Measurements from ENCODE around the gene MBOAT7. TPM values are rescaled to one million over a fixed set of nuclear protein-coding genes. Genes with fewer than 3 reads are reported as not detected.
"Not testable (repeated sequence)": the region's sequence is repeated elsewhere in the genome, so short reads cannot be mapped to it uniquely, and the experiment has no call there.

Gene MBOAT7
- total and polyA plus RNA-seq, 2 donors = 8.2 to 24.6 TPM

- no peaks in the 10 kb centered on the region for H3K9me3 ChIP-seq (ENCODE audit: control insufficient read depth in 2 of 2, insufficient read depth in 1 of 2, low read length in 1 of 2)
- WGBS = 97% methylated on average over 11 of the region's 11 CpGs
- peaks cover 4 to 28% of the 10 kb centered on the region in 2 donors for H3K36me3 ChIP-seq (ENCODE audit: control insufficient read depth in 2 of 2, insufficient read depth in 2 of 2, low read length in 1 of 2)
- no peak overlapping the region for H3K27ac ChIP-seq (ENCODE audit: low read depth in 1 of 2, low read length in 1 of 2)
- no peak for DNase-seq (ENCODE audit: low read depth in 6 of 9, low spot score in 9 of 9)
- H3K27me3 ChIP-seq (ENCODE audit: control insufficient read depth in 2 of 2, insufficient read depth in 1 of 2, low read length in 1 of 2) = no peaks in the 10 kb centered on the region
- H3K4me1 ChIP-seq (ENCODE audit: control insufficient read depth in 2 of 2, insufficient read depth in 2 of 2, low read length in 2 of 2) = peaks cover 6 to 21% of the 10 kb centered on the region in 2 donors
- no peak overlapping the region for H3K4me3 ChIP-seq (ENCODE audit: low read length in 2 of 2)
Observed at GRCh38 chr19:54183431-54183830, 5.9 kb downstream of the MBOAT7 start.

DNA sequence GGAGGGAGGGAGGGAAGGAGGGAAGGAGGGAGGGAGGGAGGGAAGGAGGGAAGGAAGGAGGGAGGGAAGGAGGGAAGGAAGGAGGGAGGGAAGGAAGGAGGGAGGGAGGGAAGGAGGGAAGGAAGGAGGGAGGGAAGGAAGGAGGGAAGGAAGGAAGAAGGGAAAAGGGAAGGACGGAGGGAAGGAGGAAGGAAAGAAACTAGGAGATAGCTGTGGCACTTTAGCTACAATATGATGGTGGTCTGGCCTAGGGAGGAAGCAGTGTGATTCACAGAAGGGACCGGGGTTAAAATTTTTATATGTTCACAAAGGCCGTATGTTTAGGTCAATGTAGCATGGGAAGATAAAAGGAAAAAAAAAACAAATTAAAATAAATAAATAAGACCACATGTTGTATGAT is 7.5 kb downstream of the MBOAT7 start:
- peaks cover 0 to 14% of the 10 kb centered on the region in 2 donors for H3K4me1 ChIP-seq (ENCODE audit: control insufficient read depth in 2 of 2, insufficient read depth in 2 of 2, low read length in 2 of 2)
- WGBS = 98% methylated on average over 3 of the region's 3 CpGs
- H3K4me3 ChIP-seq (ENCODE audit: low read length in 2 of 2); DNase-seq (ENCODE audit: low read depth in 6 of 9, low spot score in 9 of 9); H3K27me3 ChIP-seq (ENCODE audit: control insufficient read depth in 2 of 2, insufficient read depth in 1 of 2, low read length in 1 of 2); H3K27ac ChIP-seq (ENCODE audit: low read depth in 1 of 2, low read length in 1 of 2); H3K9me3 ChIP-seq (ENCODE audit: control insufficient read depth in 2 of 2, insufficient read depth in 1 of 2, low read length in 1 of 2): not testable (repeated sequence)
- H3K36me3 ChIP-seq (ENCODE audit: control insufficient read depth in 2 of 2, insufficient read depth in 2 of 2, low read length in 1 of 2) = peaks cover 3 to 26% of the 10 kb centered on the region in 2 donors

- no peak overlapping the region for H3K4me3 ChIP-seq (ENCODE audit: low read length in 2 of 2)
- WGBS = 99% methylated on average over 37 of the region's 37 CpGs
- H3K27me3 ChIP-seq (ENCODE audit: control insufficient read depth in 2 of 2, insufficient read depth in 1 of 2, low read length in 1 of 2) = no peaks in the 10 kb centered on the region
- H3K27ac ChIP-seq (ENCODE audit: low read depth in 1 of 2, low read length in 1 of 2) = no peak overlapping the region
- no peaks in the 10 kb centered on the region for H3K9me3 ChIP-seq (ENCODE audit: control insufficient read depth in 2 of 2, insufficient read depth in 1 of 2, low read length in 1 of 2)
- H3K4me1 ChIP-seq (ENCODE audit: control insufficient read depth in 2 of 2, insufficient read depth in 2 of 2, low read length in 2 of 2) = peaks cover 0 to 14% of the 10 kb centered on the region in 2 donors
- no peak for DNase-seq (ENCODE audit: low read depth in 6 of 9, low spot score in 9 of 9)
- peaks cover 0 to 23% of the 10 kb centered on the region in 2 donors for H3K36me3 ChIP-seq (ENCODE audit: control insufficient read depth in 2 of 2, insufficient read depth in 2 of 2, low read length in 1 of 2)
Observed at GRCh38 chr19:54180691-54181091, 8.7 kb downstream of the MBOAT7 start.

DNA sequence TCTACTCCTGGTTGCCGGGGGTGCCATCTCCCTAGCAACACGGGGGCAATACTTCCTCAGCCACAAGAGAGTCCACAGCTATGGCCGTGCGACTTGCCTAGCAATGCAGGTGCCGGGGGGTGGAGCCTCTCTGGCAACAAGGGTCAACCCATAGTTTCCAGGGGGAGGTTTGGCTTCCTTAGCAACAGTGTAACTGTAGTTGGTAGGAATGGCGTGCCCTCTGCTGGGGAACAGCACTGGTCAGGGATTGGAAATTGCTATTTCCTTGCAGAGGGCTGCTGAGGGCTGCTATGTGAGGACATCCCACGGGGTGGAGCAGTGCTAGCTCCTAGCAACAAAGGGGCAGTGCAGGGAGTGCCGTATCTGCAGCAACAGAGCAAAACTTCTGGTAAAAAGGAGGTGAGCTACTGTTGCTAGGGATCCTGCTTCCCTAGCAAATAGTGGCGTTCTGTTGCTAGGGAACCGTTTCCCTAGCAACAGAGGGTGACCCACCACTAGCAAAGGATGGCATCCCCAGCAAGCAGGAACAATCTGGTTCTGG is 9.4 kb downstream of the MBOAT7 start:
- DNase-seq (ENCODE audit: low read depth in 6 of 9, low spot score in 9 of 9) = peak in 3 of 9 donors; percentile 54 to 78 (median 57)
- Histone ChIP-seq H3K4me3 (ENCODE audit: low read length in 2 of 2) (no peak overlapping the region), H3K4me1 (ENCODE audit: control insufficient read depth in 2 of 2, insufficient read depth in 2 of 2, low read length in 2 of 2) (peaks cover 0 to 14% of the 10 kb centered on the region in 2 donors), H3K9me3 (ENCODE audit: control insufficient read depth in 2 of 2, insufficient read depth in 1 of 2, low read length in 1 of 2) (no peaks in the 10 kb centered on the region), H3K36me3 (ENCODE audit: control insufficient read depth in 2 of 2, insufficient read depth in 2 of 2, low read length in 1 of 2) (peaks cover 0 to 23% of the 10 kb centered on the region in 2 donors), H3K27ac (ENCODE audit: low read depth in 1 of 2, low read length in 1 of 2) (peak overlapping the region in 1 of 2 donors; percentile 64), H3K27me3 (ENCODE audit: control insufficient read depth in 2 of 2, insufficient read depth in 1 of 2, low read length in 1 of 2) (no peaks in the 10 kb centered on the region)
- 71% methylated on average over 10 of the region's 10 CpGs for WGBS

DNA sequence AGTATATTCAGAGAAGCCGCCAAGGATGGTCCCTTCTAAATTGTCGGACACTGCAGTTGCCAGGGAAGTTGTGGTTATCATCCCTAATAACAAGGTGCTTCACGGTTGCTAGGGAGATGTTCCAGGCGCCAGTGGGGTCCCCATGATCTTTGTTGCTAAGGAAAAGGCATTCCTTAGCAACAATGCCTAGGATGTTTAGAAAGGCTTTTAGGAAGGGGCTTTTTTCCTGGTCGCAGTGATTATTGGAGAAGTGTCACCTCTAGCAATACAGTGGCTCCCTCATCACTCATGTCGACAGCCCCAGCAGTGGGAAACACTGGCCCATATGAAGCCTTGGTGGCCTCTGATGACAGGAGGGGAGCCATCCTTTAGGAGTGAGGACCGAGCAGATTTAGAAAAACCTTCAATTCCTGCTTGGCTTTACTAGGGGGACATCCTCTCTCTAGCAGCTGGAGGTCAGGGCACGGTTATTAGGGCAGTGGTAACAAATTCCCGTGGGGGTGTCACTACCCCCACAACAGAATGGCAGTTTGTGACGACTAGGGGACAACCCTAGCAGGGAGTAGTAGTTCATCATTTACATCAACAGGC is 10.0 kb downstream of the MBOAT7 start:
- 97% methylated on average over 10 of the region's 10 CpGs for WGBS
- Histone ChIP-seq H3K9me3 (ENCODE audit: control insufficient read depth in 2 of 2, insufficient read depth in 1 of 2, low read length in 1 of 2) (no peaks in the 10 kb centered on the region), H3K27ac (ENCODE audit: low read depth in 1 of 2, low read length in 1 of 2) (peak overlapping the region in 1 of 2 donors; percentile 64), H3K27me3 (ENCODE audit: control insufficient read depth in 2 of 2, insufficient read depth in 1 of 2, low read length in 1 of 2) (no peaks in the 10 kb centered on the region), H3K36me3 (ENCODE audit: control insufficient read depth in 2 of 2, insufficient read depth in 2 of 2, low read length in 1 of 2) (peaks cover 0 to 23% of the 10 kb centered on the region in 2 donors), H3K4me3 (ENCODE audit: low read length in 2 of 2) (no peak overlapping the region), H3K4me1 (ENCODE audit: control insufficient read depth in 2 of 2, insufficient read depth in 2 of 2, low read length in 2 of 2) (peaks cover 0 to 14% of the 10 kb centered on the region in 2 donors)
- DNase-seq (ENCODE audit: low read depth in 6 of 9, low spot score in 9 of 9) = no peak

- Histone ChIP-seq H3K36me3 (ENCODE audit: control insufficient read depth in 2 of 2, insufficient read depth in 2 of 2, low read length in 1 of 2) (peaks cover 0 to 21% of the 10 kb centered on the region in 2 donors), H3K9me3 (ENCODE audit: control insufficient read depth in 2 of 2, insufficient read depth in 1 of 2, low read length in 1 of 2) (no peaks in the 10 kb centered on the region), H3K4me1 (ENCODE audit: control insufficient read depth in 2 of 2, insufficient read depth in 2 of 2, low read length in 2 of 2) (peaks cover 0 to 14% of the 10 kb centered on the region in 2 donors), H3K27me3 (ENCODE audit: control insufficient read depth in 2 of 2, insufficient read depth in 1 of 2, low read length in 1 of 2) (no peaks in the 10 kb centered on the region), H3K27ac (ENCODE audit: low read depth in 1 of 2, low read length in 1 of 2) (no peak overlapping the region), H3K4me3 (ENCODE audit: low read length in 2 of 2) (no peak overlapping the region)
- peak in 2 of 9 donors; percentile 50 to 56 for DNase-seq (ENCODE audit: low read depth in 6 of 9, low spot score in 9 of 9)
- WGBS = 95% methylated on average over 23 of the region's 23 CpGs
Observed at GRCh38 chr19:54178581-54179261, 10.7 kb downstream of the MBOAT7 start.

DNA sequence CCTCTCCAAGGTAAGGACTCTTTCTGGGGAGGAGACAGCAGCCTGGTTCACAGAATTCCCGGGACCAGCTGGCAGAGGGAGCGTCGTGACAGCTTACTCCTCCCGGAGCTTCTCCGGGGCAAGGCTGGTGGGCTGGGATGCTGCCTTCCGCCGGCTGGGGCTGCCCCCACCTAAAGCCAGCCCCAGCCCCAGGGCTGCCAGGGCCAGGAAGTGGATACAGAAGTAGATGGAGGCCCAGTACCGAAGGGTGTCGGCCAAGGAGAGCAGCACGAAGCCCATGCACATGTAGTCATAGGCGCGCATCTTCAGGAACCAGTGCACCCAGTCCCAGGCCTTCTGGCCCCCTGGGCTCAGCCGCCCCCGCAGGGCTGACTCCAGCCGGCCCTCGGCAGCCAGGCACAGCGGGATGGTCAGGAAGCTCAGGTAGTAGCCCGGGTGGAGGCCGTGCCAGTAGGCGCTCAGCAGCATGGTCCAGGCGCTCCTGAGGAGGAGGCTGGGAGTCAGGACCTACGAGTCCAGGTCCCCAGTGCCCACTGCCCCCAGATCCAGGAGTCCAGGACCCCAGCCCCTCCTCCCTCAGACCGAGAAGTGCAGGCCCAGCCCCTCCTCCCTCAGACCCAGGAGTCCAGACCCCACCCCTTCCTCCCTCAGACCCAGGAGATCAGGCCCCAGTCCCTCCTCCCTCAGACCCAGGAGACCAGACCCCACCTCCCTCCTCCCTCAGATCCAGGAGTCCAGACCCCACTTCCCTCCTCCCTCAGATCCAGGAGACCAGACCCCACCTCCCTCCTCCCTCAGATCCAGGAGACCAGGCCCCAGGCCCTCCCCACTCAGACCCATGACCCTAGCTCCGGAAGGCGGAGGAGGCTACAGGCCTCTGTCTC is 15.2 kb downstream of the MBOAT7 start:
- Histone ChIP-seq H3K36me3 (ENCODE audit: control insufficient read depth in 2 of 2, insufficient read depth in 2 of 2, low read length in 1 of 2) (peaks cover 0 to 3% of the 10 kb centered on the region in 2 donors), H3K4me1 (ENCODE audit: control insufficient read depth in 2 of 2, insufficient read depth in 2 of 2, low read length in 2 of 2) (peaks cover 0 to 3% of the 10 kb centered on the region in 2 donors), H3K27me3 (ENCODE audit: control insufficient read depth in 2 of 2, insufficient read depth in 1 of 2, low read length in 1 of 2) (peaks cover 0 to 6% of the 10 kb centered on the region in 2 donors), H3K27ac (ENCODE audit: low read depth in 1 of 2, low read length in 1 of 2) (no peak overlapping the region), H3K4me3 (ENCODE audit: low read length in 2 of 2) (no peak overlapping the region), H3K9me3 (ENCODE audit: control insufficient read depth in 2 of 2, insufficient read depth in 1 of 2, low read length in 1 of 2) (no peaks in the 10 kb centered on the region)
- WGBS = 96% methylated on average over 25 of the region's 25 CpGs
- DNase-seq (ENCODE audit: low read depth in 6 of 9, low spot score in 9 of 9) = no peak

- peaks cover 0 to under 1% of the 10 kb centered on the region in 2 donors for H3K4me1 ChIP-seq (ENCODE audit: control insufficient read depth in 2 of 2, insufficient read depth in 2 of 2, low read length in 2 of 2)
- no peaks in the 10 kb centered on the region for H3K9me3 ChIP-seq (ENCODE audit: control insufficient read depth in 2 of 2, insufficient read depth in 1 of 2, low read length in 1 of 2)
- peaks cover 0 to 6% of the 10 kb centered on the region in 2 donors for H3K27me3 ChIP-seq (ENCODE audit: control insufficient read depth in 2 of 2, insufficient read depth in 1 of 2, low read length in 1 of 2)
- WGBS = 58% methylated on average over 15 of the region's 15 CpGs
- H3K36me3 ChIP-seq (ENCODE audit: control insufficient read depth in 2 of 2, insufficient read depth in 2 of 2, low read length in 1 of 2) = peaks cover 0 to 3% of the 10 kb centered on the region in 2 donors
- H3K4me3 ChIP-seq (ENCODE audit: low read length in 2 of 2) = no peak overlapping the region
- H3K27ac ChIP-seq (ENCODE audit: low read depth in 1 of 2, low read length in 1 of 2) = no peak overlapping the region
- DNase-seq (ENCODE audit: low read depth in 6 of 9, low spot score in 9 of 9) = no peak
Observed at GRCh38 chr19:54173359-54173699, 16.1 kb downstream of the MBOAT7 start.
